ENCODE data around the gene SLC5A6.

DNA sequence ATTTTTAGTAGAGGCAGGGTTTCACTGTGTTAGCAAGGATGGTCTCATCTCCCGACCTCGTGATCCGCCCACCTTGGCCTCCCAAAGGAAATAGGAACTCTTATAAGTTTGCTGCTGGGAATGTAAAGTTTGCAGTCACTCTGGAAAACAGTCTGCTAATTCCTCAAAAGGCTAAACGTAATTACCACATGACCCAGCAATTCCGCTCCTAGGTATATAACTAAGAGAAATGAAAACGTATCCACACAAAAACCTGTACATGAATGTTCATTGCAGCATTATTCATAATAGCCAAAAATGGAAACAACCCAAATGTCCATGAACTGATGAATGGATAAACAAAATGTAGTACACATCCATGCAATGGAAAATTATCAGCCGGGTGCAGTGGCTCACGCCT lies 22.1 kb downstream of the SLC5A6 start:
- no peak for TF ChIP-seq EZH2 (IDR thresholded peaks at IDR 0.05)
- TF ChIP-seq POLR2AphosphoS5 (IDR thresholded peaks at IDR 0.05; ENCODE audit: borderline replicate concordance, low read depth, low read length) = no peak

All from SK-N-MC (cell line).